Fibroblast of lung (primary cell): ENCODE results near the gene MFN2. TPM values are rescaled to one million over a fixed set of nuclear protein-coding genes. Genes with fewer than 3 reads are reported as not detected.
A peak's percentile ranks its signal among the peaks of the same experiment; 100 is the strongest.

Experiments used
- DNase-seq, 2 donors: peaks; one replicate each; pipeline versions ENCODE4 v3.0.0 to v3.0.0-alpha.2; 2010; ENCODE audit warnings: low read depth in 2 of 2
- H2AFZ ChIP-seq: 2 replicates; pipeline ENCODE4 v1.5.1; 2012; ENCODE audit warnings: low read length, control low read depth, inconsistent platforms
- H3K27ac ChIP-seq: 2 replicates; pipeline ENCODE4 v1.5.1; 2011; ENCODE audit warnings: low read length, control low read depth; ENCODE audit not compliant: insufficient read depth
- H3K27me3 ChIP-seq: 2 replicates; pipeline ENCODE4 v1.5.1; 2011; ENCODE audit warnings: mild to moderate bottlenecking, low read length; ENCODE audit not compliant: control insufficient read depth, insufficient read depth
- H3K36me3 ChIP-seq: 2 replicates; pipeline ENCODE4 v1.5.1; 2011; ENCODE audit warnings: low read length; ENCODE audit not compliant: control insufficient read depth, insufficient read depth
- H3K4me1 ChIP-seq: 2 replicates; pipeline ENCODE4 v1.5.1; 2011; ENCODE audit warnings: low read length; ENCODE audit not compliant: control insufficient read depth, insufficient read depth; ENCODE audit errors: extremely low read depth
- H3K4me2 ChIP-seq: 2 replicates; pipeline ENCODE4 v1.5.1; 2011; ENCODE audit warnings: low read length, control low read depth; ENCODE audit not compliant: insufficient read depth; ENCODE audit errors: extremely low read depth
- H3K4me3 ChIP-seq, 4 experiments: fragments of 200-600 bp in 1 of 4; sonication (generic) in 1 of 4; replicated peaks in 1 of 4; 2 replicates each; pipeline ENCODE4 v1.5.1; 2011 to 2016; ENCODE audit warnings: low read length in 4 of 4, low read depth in 3 of 4, mild to moderate bottlenecking in 3 of 4, control low read depth in 2 of 4, inconsistent platforms in 1 of 4, mixed read lengths in 1 of 4; ENCODE audit not compliant: insufficient read depth in 1 of 4; ENCODE audit errors: control extremely low read depth in 1 of 4
- H3K79me2 ChIP-seq: 2 replicates; pipeline ENCODE4 v1.5.1; 2012; ENCODE audit warnings: mild to moderate bottlenecking, low read length, inconsistent platforms; ENCODE audit not compliant: control insufficient read depth, insufficient read depth
- H3K9ac ChIP-seq: 2 replicates; pipeline ENCODE4 v1.5.1; 2011; ENCODE audit warnings: mild to moderate bottlenecking, low read length, control low read depth; ENCODE audit not compliant: insufficient read depth
- H3K9me3 ChIP-seq: 2 replicates; pipeline ENCODE4 v1.5.1; 2012; ENCODE audit warnings: low read depth, low read length; ENCODE audit not compliant: control insufficient read depth, insufficient read depth
- H4K20me1 ChIP-seq: 2 replicates; pipeline ENCODE4 v1.5.1; 2011; ENCODE audit warnings: low read length; ENCODE audit not compliant: control insufficient read depth, insufficient read depth; ENCODE audit errors: extremely low read depth
- EZH2 ChIP-seq: IDR thresholded peaks from 2 replicates; pipeline ENCODE4 v1.5.1; 2012; ENCODE audit warnings: low read length, control low read depth, mild to moderate bottlenecking; ENCODE audit errors: missing control alignments
- polyA plus RNA-seq, 2 donors: library from polyadenylated mRNA; depleted of rRNA in 1 of 2; stranded (reverse) in 1 of 2; unstranded in 1 of 2; fragments of >200 nt; gene quantifications; 2 replicates each; pipeline ENCODE4 v1.2.1, GENCODE V29; 2011 to 2012; ENCODE audit warnings: missing spikeins in 1 of 2
- total RNA-seq: library from RNA; depleted of rRNA; stranded (reverse); fragments of >200 nt; gene quantifications from 2 replicates; pipeline ENCODE4 v1.2.1, GENCODE V29; 2014
- TF ChIP-seq, protein P1 (sequence below), 2 donors: IDR thresholded peaks in 1 of 2; conservative IDR thresholded peaks in 1 of 2; 1 replicate in 1 of 2; 2 replicates in 1 of 2; pipeline ENCODE4 v1.5.1; 2011 to 2012; ENCODE audit warnings: low read length in 2 of 2, control low read depth in 1 of 2, inconsistent platforms in 1 of 2, low read depth in 1 of 2, mild to moderate bottlenecking in 1 of 2

Gene MFN2
- total and polyA plus RNA-seq, 2 donors (not counting 1 experiment from before 2014, with no cell fraction given) = 50.6 to 52.5 TPM

GRCh38 chr1:11982010-11982392 lies 1.8 kb downstream of the MFN2 start:
- H3K27ac ChIP-seq = no peak overlapping the region
- peak in 1 of 2 donors; percentile 33 for DNase-seq
- no peak overlapping the region for H3K4me2 ChIP-seq
- peaks cover 6% of the 10 kb centered on the region for H3K36me3 ChIP-seq
- H2AFZ ChIP-seq = no peak overlapping the region
- H3K4me1 ChIP-seq = peaks cover 16% of the 10 kb centered on the region
- no peaks in the 10 kb centered on the region for H3K9me3 ChIP-seq
- TF ChIP-seq EZH2 = no peak
- TF ChIP-seq, protein P1, sequence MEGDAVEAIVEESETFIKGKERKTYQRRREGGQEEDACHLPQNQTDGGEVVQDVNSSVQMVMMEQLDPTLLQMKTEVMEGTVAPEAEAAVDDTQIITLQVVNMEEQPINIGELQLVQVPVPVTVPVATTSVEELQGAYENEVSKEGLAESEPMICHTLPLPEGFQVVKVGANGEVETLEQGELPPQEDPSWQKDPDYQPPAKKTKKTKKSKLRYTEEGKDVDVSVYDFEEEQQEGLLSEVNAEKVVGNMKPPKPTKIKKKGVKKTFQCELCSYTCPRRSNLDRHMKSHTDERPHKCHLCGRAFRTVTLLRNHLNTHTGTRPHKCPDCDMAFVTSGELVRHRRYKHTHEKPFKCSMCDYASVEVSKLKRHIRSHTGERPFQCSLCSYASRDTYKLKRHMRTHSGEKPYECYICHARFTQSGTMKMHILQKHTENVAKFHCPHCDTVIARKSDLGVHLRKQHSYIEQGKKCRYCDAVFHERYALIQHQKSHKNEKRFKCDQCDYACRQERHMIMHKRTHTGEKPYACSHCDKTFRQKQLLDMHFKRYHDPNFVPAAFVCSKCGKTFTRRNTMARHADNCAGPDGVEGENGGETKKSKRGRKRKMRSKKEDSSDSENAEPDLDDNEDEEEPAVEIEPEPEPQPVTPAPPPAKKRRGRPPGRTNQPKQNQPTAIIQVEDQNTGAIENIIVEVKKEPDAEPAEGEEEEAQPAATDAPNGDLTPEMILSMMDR (conservative IDR thresholded peaks at IDR 0.05 in 1 of 2, IDR thresholded peaks at IDR 0.05 in 1 of 2; ENCODE audit: low read depth in 1 of 2, low read length in 2 of 2) = peak; percentile 46 to 47
- H3K27me3 ChIP-seq = no peaks in the 10 kb centered on the region
- no peaks in the 10 kb centered on the region for H4K20me1 ChIP-seq
- no peak overlapping the region for H3K4me3 ChIP-seq
- peaks cover 33% of the 10 kb centered on the region for H3K79me2 ChIP-seq
- no peak overlapping the region for H3K9ac ChIP-seq

DNA sequence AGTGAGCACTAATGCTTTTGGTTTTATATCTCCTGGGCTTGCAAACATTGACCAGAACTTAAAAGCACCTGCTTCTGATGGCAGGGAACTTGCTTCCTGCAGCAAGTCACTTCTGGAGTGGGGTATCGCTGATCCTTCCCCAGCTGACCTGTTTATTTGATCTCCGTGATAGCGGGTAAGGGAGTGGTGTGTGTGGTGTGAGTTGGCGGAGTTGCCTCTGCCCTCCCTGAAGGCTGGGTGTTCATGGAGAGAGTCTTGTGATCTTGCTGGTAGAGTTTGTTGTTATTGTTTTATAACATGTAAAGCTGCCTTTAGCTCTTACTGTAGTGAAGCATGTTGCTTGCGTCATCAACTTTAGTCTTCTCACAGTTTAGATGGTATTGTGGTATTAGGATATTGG lies 3.9 kb downstream of the MFN2 start:
- DNase-seq = no peak
- H3K27ac ChIP-seq = no peak overlapping the region
- no peak overlapping the region for H2AFZ ChIP-seq
- H3K4me3 ChIP-seq = no peak overlapping the region
- peaks cover 6% of the 10 kb centered on the region for H3K36me3 ChIP-seq
- no peak overlapping the region for H3K9ac ChIP-seq
- H3K4me2 ChIP-seq = no peak overlapping the region
- TF ChIP-seq EZH2 = no peak
- TF ChIP-seq, protein P1 (conservative IDR thresholded peaks at IDR 0.05 in 1 of 2, IDR thresholded peaks at IDR 0.05 in 1 of 2; ENCODE audit: low read depth in 1 of 2, low read length in 2 of 2) = no peak
- peaks cover 33% of the 10 kb centered on the region for H3K79me2 ChIP-seq
- no peaks in the 10 kb centered on the region for H3K9me3 ChIP-seq
- H3K27me3 ChIP-seq = no peaks in the 10 kb centered on the region
- H3K4me1 ChIP-seq = peaks cover 11% of the 10 kb centered on the region
- H4K20me1 ChIP-seq = no peaks in the 10 kb centered on the region

- H3K27me3 ChIP-seq = no peaks in the 10 kb centered on the region
- no peak overlapping the region for H3K4me3 ChIP-seq
- DNase-seq = no peak
- no peak overlapping the region for H3K9ac ChIP-seq
- TF ChIP-seq, protein P1 (conservative IDR thresholded peaks at IDR 0.05 in 1 of 2, IDR thresholded peaks at IDR 0.05 in 1 of 2; ENCODE audit: low read depth in 1 of 2, low read length in 2 of 2) = no peak
- TF ChIP-seq EZH2 = no peak
- no peak overlapping the region for H2AFZ ChIP-seq
- H3K36me3 ChIP-seq = peaks cover 8% of the 10 kb centered on the region
- no peak overlapping the region for H3K4me2 ChIP-seq
- H3K27ac ChIP-seq = no peak overlapping the region
- H3K79me2 ChIP-seq = peaks cover 33% of the 10 kb centered on the region
- H3K4me1 ChIP-seq = peaks cover 8% of the 10 kb centered on the region
- no peaks in the 10 kb centered on the region for H3K9me3 ChIP-seq
- no peaks in the 10 kb centered on the region for H4K20me1 ChIP-seq
Observed at GRCh38 chr1:11984576-11984975, 4.3 kb downstream of the MFN2 start.
